Measurements from ENCODE around the gene TNFRSF13B. TPM values are rescaled to one million over a fixed set of nuclear protein-coding genes. Genes with fewer than 3 reads are reported as not detected.
A peak's percentile ranks its signal among the peaks of the same experiment; 100 is the strongest.

Gene TNFRSF13B
- total RNA-seq, 1 experiment from 2014 or later = not detected

GRCh38 chr17:16988749-16989229, 16.9 kb upstream of the TNFRSF13B start:
- POLR2A ChIA-PET = no interaction called here
- no TSS peak for BruUV-seq (replicated peaks)
- CTCF ChIA-PET = interaction anchor here (0.6 to 1.0 kb wide), 4 partner anchors 11 to 649 kb away, joined by 3 to 4 read pairs (median 3); no protein-coding TSS in a partner anchor
- DNase-seq (ENCODE audit: unreplicated experiment) = no peak
- H3K4me3 Mint-ChIP-seq (ENCODE audit: unreplicated experiment) = no peak overlapping the region
- intact Hi-C loops (cut with micrococcal nuclease) = no loop called here
- no peaks in the 10 kb centered on the region for H3K36me3 Mint-ChIP-seq (ENCODE audit: insufficient read depth, unreplicated experiment)
- peaks cover 9% of the 10 kb centered on the region for H3K27me3 Mint-ChIP-seq (ENCODE audit: insufficient read depth, unreplicated experiment)
- H3K9me3 Mint-ChIP-seq (ENCODE audit: unreplicated experiment) = no peaks in the 10 kb centered on the region
- no peak for TF ChIP-seq CTCF (IDR thresholded peaks at IDR 0.05; ENCODE audit: unreplicated experiment)
- H3K27ac Mint-ChIP-seq (ENCODE audit: low read depth, unreplicated experiment) = no peak overlapping the region
- peaks cover 5% of the 10 kb centered on the region for H3K4me1 Mint-ChIP-seq (ENCODE audit: insufficient read depth, unreplicated experiment)

GRCh38 chr17:16987830-16988601, 16.1 kb upstream of the TNFRSF13B start:
- intact Hi-C loops (cut with micrococcal nuclease) = no loop called here
- Mint-ChIP-seq H3K4me3 (ENCODE audit: unreplicated experiment) (no peak overlapping the region), H3K4me1 (ENCODE audit: insufficient read depth, unreplicated experiment) (peaks cover 5% of the 10 kb centered on the region), H3K9me3 (ENCODE audit: unreplicated experiment) (no peaks in the 10 kb centered on the region), H3K27ac (ENCODE audit: low read depth, unreplicated experiment) (no peak overlapping the region), H3K27me3 (ENCODE audit: insufficient read depth, unreplicated experiment) (peaks cover 9% of the 10 kb centered on the region), H3K36me3 (ENCODE audit: insufficient read depth, unreplicated experiment) (no peaks in the 10 kb centered on the region)
- TF ChIP-seq CTCF (IDR thresholded peaks at IDR 0.05; ENCODE audit: unreplicated experiment) = no peak
- no TSS peak for BruUV-seq (replicated peaks)
- ChIA-PET CTCF (interaction anchor here (0.6 to 1.0 kb wide), 4 partner anchors 11 to 648 kb away, joined by 3 to 4 read pairs (median 4); no protein-coding TSS in a partner anchor), POLR2A (no interaction called here)
- DNase-seq (ENCODE audit: unreplicated experiment) = peak; percentile 75

DNA sequence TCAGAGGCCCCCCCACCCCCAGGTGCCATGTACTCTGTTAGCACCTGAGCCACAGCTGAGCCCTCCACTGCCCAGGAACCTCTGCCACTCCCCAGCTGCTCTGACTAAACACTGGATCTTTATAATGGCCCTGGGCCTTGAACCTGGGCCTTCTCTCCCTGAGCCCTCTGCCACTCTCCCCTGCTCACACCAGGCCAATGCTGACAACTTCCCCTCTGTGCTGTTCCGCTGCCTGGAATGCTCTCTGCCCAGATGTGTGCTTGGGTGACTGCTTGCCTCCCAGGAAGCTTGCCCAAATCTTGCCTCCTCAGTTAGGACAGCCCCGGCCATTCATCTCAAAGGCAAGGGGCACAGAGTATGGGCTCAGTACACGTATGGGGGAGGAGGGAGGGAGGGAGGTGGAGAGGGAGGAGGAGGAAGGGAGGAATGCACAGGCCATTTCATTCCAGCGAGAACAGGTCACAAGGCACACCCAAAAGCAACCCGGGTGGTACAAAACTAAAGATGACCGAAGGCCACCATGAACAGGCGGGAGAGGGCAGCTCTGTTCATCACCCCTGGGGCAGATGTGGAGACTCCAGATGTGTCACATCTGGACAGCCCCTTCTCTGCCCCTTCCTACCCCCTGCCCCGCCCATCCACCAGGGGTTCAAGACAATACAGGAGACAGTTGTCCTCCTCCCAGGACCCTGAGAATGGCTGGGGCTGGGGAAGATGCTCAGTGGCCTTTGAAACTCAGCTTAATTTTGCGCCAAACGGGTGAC, 15.3 kb upstream of the TNFRSF13B start:
- peaks cover 9% of the 10 kb centered on the region for H3K27me3 Mint-ChIP-seq (ENCODE audit: insufficient read depth, unreplicated experiment)
- H3K27ac Mint-ChIP-seq (ENCODE audit: low read depth, unreplicated experiment) = no peak overlapping the region
- H3K4me3 Mint-ChIP-seq (ENCODE audit: unreplicated experiment) = no peak overlapping the region
- ChIA-PET CTCF (interaction anchor here (0.6 to 1.0 kb wide), 2 partner anchors 12 to 259 kb away, joined by 4 read pairs; no protein-coding TSS in a partner anchor), POLR2A (no interaction called here)
- intact Hi-C loops (cut with micrococcal nuclease) = no loop called here
- no peak for DNase-seq (ENCODE audit: unreplicated experiment)
- no peak for TF ChIP-seq CTCF (IDR thresholded peaks at IDR 0.05; ENCODE audit: unreplicated experiment)
- H3K4me1 Mint-ChIP-seq (ENCODE audit: insufficient read depth, unreplicated experiment) = peaks cover 5% of the 10 kb centered on the region
- no peaks in the 10 kb centered on the region for H3K9me3 Mint-ChIP-seq (ENCODE audit: unreplicated experiment)
- no TSS peak for BruUV-seq (replicated peaks)
- H3K36me3 Mint-ChIP-seq (ENCODE audit: insufficient read depth, unreplicated experiment) = no peaks in the 10 kb centered on the region

DNA sequence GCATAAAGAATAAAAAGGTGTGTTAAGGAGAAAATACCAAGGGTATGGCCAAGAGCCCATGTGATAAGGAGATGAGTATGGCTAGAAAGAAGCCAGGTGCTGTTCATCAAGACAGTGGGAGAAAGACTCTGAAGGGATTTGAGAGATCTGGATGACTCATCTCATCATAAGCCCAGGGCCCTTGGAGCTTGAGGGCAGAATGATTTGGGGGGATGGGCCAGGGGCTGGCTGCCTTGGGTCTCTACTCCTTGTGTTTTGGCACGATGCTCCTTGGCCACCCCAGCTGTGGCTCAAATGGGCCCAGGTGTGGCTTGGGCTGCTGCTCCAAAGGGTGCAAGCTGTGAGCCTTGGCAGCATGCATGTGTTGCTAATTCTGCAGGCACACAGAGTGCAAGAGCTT, 14.5 kb upstream of the TNFRSF13B start:
- Mint-ChIP-seq H3K4me1 (ENCODE audit: insufficient read depth, unreplicated experiment) (peaks cover 5% of the 10 kb centered on the region), H3K9me3 (ENCODE audit: unreplicated experiment) (no peaks in the 10 kb centered on the region), H3K4me3 (ENCODE audit: unreplicated experiment) (no peak overlapping the region), H3K36me3 (ENCODE audit: insufficient read depth, unreplicated experiment) (no peaks in the 10 kb centered on the region), H3K27me3 (ENCODE audit: insufficient read depth, unreplicated experiment) (peaks cover 9% of the 10 kb centered on the region), H3K27ac (ENCODE audit: low read depth, unreplicated experiment) (no peak overlapping the region)
- DNase-seq (ENCODE audit: unreplicated experiment) = peak; percentile 11
- TF ChIP-seq CTCF (IDR thresholded peaks at IDR 0.05; ENCODE audit: unreplicated experiment) = no peak
- ChIA-PET CTCF (interaction anchor here (1.0 kb wide), 1 partner anchor 14 kb away, joined by 4 read pairs; no protein-coding TSS in a partner anchor), POLR2A (no interaction called here)
- intact Hi-C loops (cut with micrococcal nuclease) = no loop called here
- no TSS peak for BruUV-seq (replicated peaks)
